Measurements from ENCODE around the gene ALAS1. TPM values are rescaled to one million over a fixed set of nuclear protein-coding genes. Genes with fewer than 3 reads are reported as not detected.

The ALAS1 gene
- total RNA-seq, 4 donors from 2014 or later = 17.5 to 43.1 (median 32.2) TPM

DNA sequence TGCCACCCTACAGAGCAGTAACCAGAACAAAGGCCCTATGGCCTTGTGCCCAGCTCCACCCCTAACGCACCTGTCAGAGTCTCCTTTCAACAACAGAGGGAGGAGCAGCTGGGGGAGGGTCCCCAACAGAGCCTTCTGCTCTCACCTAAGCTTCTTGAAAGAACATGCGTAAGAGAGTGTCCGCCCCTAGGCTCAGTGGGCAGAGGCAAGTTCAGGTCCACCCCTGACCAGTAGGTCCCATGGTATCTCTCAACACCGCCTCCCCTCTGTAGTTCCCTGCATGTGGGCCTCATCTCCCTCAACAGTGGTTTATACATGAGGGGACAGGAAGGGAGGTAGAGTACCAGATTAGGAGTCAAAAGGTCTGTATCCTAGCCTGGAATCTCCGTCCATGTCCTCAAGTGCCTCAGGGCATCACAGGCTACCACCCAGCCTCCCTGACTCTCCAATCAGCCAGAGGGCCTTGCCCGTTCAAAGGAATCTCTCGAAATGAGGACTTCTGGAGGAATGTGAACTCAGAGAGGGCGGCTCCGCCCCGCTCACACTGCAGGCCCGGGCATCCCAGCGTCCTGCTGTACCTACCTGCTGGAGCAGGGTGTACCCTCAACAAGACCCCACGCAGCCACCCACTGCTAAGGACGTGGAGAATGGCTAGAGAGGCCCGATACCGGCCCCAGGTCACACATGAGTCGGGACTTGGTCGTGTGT, 44.4 kb upstream of the ALAS1 start:
- intact Hi-C loops (cut with DNase I; ENCODE audit: low total_unique reads) = no loop called here
- H3K4me3 ChIP-seq (ENCODE audit: low read depth, poor library complexity, severe bottlenecking) = peak overlapping the region; percentile 33
- peak in 1 of 2 donors; percentile 26 for DNase-seq (ENCODE audit: low spot score in 2 of 2)
- TF ChIP-seq CTCF (IDR thresholded peaks at IDR 0.05) (no peak), POLR2A (IDR thresholded peaks at IDR 0.05) (no peak)
- WGBS, 2 donors = 14 to 17% methylated on average over 12 to 18 of the region's 18 CpGs

GRCh38 chr3:52154135-52155094, 43.5 kb upstream of the ALAS1 start, which contains the start of gene POC1A:
TSS of gene POC1A (minus strand) at chr3:52154423. CDS start at chr3:52154372, 51 bp downstream.
- WGBS, 2 donors = 0% methylated on average over 37 to 60 of the region's 83 CpGs
- intact Hi-C loops (cut with DNase I; ENCODE audit: low total_unique reads) = no loop called here
- peak within 1 kb of the TSS; percentile 33 for H3K4me3 ChIP-seq (ENCODE audit: low read depth, poor library complexity, severe bottlenecking)
- DNase-seq (ENCODE audit: low spot score in 2 of 2) = peak; percentile 99
- TF ChIP-seq CTCF (IDR thresholded peaks at IDR 0.05) = no peak
- no peak for TF ChIP-seq POLR2A (IDR thresholded peaks at IDR 0.05)

GRCh38 chr3:52155912-52156311, 42.0 kb upstream of the ALAS1 start:
- TF ChIP-seq CTCF (IDR thresholded peaks at IDR 0.05) (no peak), POLR2A (IDR thresholded peaks at IDR 0.05) (no peak)
- no peak for DNase-seq (ENCODE audit: low spot score in 2 of 2)
- intact Hi-C loops (cut with DNase I; ENCODE audit: low total_unique reads) = no loop called here
- 80 to 81% methylated on average over 4 of the region's 4 CpGs for WGBS, 2 donors
- H3K4me3 ChIP-seq (ENCODE audit: low read depth, poor library complexity, severe bottlenecking) = no peak overlapping the region

- no peak overlapping the region for H3K4me3 ChIP-seq (ENCODE audit: low read depth, poor library complexity, severe bottlenecking)
- TF ChIP-seq CTCF (IDR thresholded peaks at IDR 0.05) (no peak), POLR2A (IDR thresholded peaks at IDR 0.05) (no peak)
- intact Hi-C loops (cut with DNase I; ENCODE audit: low total_unique reads) = no loop called here
- DNase-seq (ENCODE audit: low spot score in 2 of 2) = no peak
- 23 to 35% methylated on average over 1 of the region's 1 CpG for whole genome bisulfite sequencing, 2 donors
Observed at GRCh38 chr3:52159503-52159902, 38.5 kb upstream of the ALAS1 start.

- intact Hi-C loops (cut with DNase I; ENCODE audit: low total_unique reads) = no loop called here
- 80 to 88% methylated on average over 6 to 7 of the region's 7 CpGs for WGBS, 2 donors
- no peak for DNase-seq (ENCODE audit: low spot score in 2 of 2)
- TF ChIP-seq POLR2A (IDR thresholded peaks at IDR 0.05) = no peak
- no peak for TF ChIP-seq CTCF (IDR thresholded peaks at IDR 0.05)
- no peak overlapping the region for H3K4me3 ChIP-seq (ENCODE audit: low read depth, poor library complexity, severe bottlenecking)
Observed at GRCh38 chr3:52162250-52162872, 35.6 kb upstream of the ALAS1 start.

Measured in lower leg skin (tissue), 4 donors.